Fibroblast of skin of right biceps (primary cell): ENCODE results near the gene FNDC10.
"Not testable (repeated sequence)": the region's sequence is repeated elsewhere in the genome, so short reads cannot be mapped to it uniquely, and the experiment has no call there.

ENCODE experiments used
- DNase-seq: peaks from one replicate; pipeline ENCODE4 v3.0.0-alpha.2; 2013

Gene FNDC10

DNA sequence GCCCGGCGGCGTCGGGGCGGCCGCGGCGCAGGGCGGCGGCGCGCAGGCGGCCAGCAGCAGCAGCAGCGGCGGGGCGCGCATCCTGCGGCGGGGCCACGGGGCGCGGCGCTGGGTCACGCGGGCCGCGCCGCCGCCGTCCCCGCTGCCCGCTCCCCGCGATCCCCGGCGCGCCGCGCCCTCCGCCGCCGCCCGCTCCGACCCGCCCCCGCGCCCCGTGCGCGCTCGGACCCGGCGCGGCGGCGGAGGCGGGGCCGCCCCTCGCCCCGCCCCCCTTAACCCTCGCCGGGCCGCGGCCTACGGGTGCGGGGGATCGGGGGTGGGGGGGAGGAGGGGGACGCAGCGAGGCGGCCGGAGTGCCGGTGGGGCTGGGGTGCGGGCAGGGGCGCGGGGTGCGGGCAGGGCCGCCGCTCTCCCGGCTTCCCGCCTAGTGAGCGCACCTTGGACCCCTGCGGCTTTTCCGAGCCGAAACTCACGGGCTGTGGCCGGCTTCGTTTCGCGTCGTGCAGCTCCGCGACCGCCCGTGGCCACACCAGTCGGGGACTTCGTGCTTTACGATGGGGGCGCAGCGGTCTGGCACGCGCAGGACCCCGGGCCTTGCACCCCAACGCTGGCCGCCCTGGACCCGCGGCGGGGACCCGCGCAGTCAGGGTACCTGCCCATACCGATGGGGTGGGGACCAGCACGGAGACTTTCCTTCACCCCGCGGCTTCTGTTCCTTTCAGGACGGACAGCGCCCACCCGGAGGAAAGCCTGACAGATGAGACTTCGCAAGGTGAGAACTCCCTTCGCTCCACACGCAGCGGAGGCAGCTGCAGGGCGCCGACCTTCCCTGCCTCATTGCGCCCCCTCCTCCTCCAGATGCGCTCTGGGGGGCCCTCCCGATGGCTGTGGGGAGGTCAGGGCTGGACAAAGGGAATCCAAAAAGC lies at the start of gene FNDC10:
Gene FNDC10, minus strand, starts transcription at position 201 of the 926 bp plus-strand sequence. Its CDS starts 120 bp downstream, at position 81.
- DNase-seq, result no peak

- not testable (repeated sequence) for DNase-seq
Measured at GRCh38 chr1:1648265-1648664, 48.3 kb upstream of the FNDC10 start.

DNA sequence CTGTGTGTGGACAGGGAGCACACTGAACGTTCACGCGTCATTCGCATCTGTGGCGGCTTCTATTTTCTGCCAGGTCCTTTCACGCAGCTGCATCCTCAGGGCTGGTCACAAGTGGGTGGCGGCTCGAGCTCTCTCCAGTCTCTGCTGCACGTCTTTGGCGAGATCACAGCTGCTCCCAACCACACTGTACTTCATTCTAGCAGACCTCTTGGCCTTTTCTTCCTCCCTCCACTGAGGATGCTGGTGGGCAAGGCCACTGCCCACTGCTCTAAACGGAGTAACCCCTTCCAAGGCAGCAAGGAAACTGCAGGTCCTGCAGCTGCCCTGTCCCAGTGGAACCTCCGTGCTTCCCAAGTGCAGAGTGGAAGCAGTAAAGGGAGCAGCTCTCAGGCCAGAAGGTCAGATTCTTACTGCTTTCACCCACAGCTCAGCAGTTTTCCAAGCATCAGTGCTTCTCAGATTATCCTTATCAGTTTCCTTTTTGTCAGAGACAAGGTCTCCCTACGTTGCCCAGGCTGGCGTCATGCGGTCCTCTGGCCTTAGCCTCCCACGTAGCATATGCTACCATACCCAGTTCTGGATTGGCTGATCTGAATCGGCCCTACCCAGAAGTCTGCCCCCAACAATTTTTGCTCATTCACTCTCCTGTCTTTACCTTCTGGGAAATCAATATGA lies 47.8 kb upstream of the FNDC10 start:
- not testable (repeated sequence) for DNase-seq

- DNase-seq, result not testable (repeated sequence)
Measured at GRCh38 chr1:1646326-1646725, 46.4 kb upstream of the FNDC10 start.

GRCh38 chr1:1640711-1641461 lies 41.0 kb upstream of the FNDC10 start:
- not testable (repeated sequence) for DNase-seq

DNA sequence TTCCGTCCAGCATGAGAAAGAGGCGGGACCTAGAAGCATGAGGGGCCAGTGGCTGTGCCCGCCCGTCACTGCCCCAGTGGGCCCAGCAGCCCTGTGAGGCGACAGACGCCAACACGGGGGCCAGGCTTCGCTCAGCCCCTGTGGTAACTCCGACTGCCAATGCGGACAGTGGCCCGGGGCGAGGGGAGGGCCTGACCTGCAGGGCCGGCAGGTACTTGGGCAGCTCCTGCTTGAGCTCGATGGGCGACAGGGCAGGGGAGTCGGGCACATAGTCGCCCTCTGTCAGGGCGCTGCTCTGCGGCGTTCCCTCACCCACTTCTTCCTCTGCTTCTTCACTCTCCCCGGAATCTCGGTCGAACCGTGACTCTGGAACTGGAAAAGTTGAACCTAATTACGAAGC lies 40.1 kb upstream of the FNDC10 start:
- DNase-seq, result not testable (repeated sequence)

DNA sequence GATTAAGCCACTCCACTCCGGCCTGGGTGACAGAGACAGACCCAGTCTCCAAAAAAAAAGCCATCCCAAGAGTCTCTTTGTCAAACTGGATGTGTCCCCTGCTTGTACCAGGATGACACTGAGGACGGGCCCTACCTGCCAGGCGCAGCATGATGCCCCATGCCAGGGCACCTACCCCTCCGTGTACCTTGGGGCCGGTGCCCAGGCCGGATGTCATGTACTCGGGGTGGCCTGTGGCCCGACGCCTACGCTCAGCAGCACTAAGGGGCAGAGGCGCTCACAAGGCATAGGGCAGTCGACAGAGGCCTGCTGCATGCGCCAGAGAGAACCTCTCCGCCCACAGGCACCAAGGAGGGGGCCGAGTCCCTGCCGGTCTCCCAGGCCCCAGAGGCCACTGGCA lies 39.4 kb upstream of the FNDC10 start:
- DNase-seq, result not testable (repeated sequence)

DNA sequence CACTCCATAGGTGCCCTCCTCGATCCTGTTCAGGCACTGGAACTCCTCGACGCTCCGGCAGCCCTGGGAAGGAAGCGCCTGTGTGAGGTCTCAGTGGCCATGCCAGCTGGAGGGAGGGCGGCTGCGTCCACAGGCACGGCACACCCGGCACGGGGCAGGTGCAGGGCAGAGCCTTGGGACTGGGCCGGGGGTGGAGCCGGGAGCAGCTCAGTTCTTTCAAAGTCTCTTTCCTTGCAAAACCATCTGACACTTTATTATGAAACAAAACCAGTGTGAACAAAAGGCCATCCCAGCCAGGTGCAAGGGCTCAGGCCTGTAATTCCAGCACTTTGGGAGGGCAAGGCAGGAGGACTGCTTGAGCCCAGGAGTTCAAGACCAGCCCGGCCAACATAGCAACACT lies 38.6 kb upstream of the FNDC10 start:
- not testable (repeated sequence) for DNase-seq

- DNase-seq, result not testable (repeated sequence)
Measured at GRCh38 chr1:1637479-1637875, 37.5 kb upstream of the FNDC10 start.

DNA sequence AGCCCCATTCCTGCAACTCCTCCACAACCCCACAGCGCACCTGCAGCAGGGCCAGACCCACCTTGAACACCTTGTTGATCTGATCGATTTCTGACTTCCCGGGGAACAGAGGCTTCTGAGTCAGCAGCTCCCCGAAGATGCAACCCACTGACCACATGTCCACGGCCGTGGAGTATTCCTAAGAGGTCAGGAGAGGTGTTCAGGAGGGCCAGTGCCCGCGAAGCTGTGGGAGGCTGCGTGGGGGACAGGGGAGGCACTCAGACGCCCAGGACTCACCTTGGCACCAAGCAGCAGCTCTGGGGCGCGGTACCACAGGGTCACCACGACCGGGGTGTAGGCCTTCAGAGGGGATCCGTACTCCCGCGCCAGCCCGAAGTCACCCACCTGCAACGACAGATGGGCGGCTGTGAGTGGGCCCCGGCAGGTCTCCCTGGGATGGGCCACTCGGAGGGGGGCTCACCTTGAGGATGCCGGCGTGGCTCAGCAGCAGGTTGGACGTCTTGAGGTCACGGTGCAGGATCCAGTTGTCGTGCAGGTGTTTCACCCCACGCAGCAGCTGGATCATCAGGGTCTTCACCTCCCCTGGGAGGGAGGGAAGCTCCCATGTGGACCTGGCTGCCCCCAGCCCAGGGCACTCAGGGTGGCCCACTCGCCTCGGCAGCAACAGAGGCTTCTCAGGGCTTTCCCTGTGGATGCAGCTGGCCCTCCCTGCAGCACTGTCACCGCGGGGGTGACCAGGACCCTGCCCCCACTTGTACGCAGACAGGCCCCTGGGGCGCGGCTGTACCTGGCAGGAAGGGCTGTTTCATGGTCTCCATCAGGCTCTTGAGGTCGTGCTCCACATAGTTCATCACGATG lies 36.9 kb upstream of the FNDC10 start:
- DNase-seq, result not testable (repeated sequence)

GRCh38 chr1:1634613-1635012 lies 34.7 kb upstream of the FNDC10 start:
- not testable (repeated sequence) for DNase-seq

DNA sequence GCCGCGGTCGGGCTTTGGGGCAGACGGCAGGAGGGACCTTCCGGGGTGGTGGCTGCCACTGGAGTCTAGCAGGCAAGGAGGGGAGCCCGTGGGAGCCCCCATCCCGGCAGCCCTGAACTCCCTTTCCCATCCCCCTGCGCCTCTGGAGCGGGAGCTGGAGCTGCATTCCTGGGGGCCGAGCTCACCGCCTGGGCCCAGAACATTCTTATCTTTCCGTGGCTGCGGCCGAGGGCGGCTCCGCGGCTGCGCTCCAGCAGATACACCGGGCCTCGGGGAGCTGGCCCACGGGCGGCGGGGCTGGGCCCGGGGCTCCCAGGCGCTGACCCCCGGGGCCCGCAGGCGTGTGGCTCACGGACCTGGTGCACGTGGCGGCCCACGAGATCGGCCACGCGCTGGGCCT lies 33.5 kb upstream of the FNDC10 start:
- DNase-seq, result not testable (repeated sequence)

GRCh38 chr1:1631782-1632420 lies 32.0 kb upstream of the FNDC10 start, which contains the start of gene MMP23B:
Gene MMP23B (plus strand): TSS chr1:1632173. CDS start chr1:1632219, 46 bp downstream.
- no peak for DNase-seq

GRCh38 chr1:1630965-1631781 lies 31.2 kb upstream of the FNDC10 start:
- no peak for DNase-seq

GRCh38 chr1:1630191-1630964 lies 30.4 kb upstream of the FNDC10 start:
- peak; percentile 73 for DNase-seq

DNA sequence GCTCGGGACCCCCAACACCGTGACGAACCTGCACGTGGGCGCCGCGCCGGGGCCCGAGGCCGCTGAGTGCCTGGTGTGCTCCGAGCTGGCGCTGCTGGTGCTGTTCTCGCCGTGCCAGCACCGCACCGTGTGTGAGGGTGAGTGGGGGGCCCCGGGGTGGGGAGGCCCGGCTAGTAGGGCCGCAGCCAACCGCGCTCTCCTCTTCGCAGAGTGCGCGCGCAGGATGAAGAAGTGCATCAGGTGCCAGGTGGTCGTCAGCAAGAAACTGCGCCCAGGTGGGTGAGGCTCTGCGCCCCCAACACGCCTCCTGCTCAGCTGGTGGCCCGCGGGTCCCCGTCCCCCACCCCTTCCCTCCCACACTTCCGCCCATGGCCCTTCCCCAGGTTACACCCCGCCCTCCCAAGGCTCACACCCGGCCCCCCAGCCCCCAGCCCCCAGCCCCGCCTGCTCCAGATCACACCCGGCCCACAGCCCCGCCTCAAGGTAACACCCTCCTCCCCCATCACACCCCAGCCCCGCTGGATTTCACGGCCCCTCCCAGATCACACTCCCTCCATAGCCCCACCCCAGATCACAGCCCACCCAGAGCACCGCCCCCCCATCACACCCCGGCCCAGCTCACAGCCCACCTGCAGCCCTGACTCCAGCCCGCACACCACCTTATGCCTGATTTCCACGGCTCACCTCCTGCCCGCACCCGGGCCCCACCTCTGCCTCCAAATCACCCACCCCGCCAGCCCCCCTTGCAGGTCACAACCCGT lies 29.7 kb upstream of the FNDC10 start:
- no peak for DNase-seq

DNA sequence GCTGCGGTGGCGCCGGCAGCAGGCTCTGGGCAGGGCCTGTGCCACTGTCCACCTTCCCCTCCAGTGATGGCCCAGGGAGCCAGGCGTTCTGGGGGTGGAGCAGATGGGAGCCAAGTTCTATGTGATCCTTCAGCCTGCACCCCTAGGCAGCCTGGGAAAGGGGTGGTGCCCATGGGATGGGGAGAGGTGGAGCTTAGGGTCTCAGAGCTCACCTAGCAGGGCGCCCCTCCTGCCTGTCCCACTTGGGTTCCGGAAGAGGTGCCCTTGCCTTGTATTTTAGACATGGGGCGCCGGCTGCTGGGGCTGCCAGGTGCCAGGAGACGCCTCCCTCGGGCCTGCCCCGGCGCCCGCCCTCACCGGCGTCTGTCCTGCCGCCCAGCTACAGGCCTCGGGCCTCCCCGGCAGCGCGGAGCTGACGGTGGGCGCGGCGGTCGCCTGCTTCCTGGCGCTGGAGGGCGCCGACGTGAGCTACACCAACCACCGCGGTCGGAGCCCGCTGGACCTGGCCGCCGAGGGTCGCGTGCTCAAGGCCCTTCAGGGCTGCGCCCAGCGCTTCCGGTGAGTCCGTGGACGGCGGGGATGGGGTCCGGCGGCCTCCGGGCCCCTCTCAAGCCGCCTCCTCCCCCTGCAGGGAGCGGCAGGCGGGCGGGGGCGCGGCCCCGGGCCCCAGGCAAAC lies 29.0 kb upstream of the FNDC10 start:
- no peak for DNase-seq
